Activated naive CD4-positive, alpha-beta T cell treated with anti-CD3 and anti-CD28 coated beads for 36 hours (primary cell): Measurements from ENCODE around the gene SAA1. TPM values are rescaled to one million over a fixed set of nuclear protein-coding genes. Genes with fewer than 3 reads are reported as not detected.
"Not testable (repeated sequence)": the region's sequence is repeated elsewhere in the genome, so short reads cannot be mapped to it uniquely, and the experiment has no call there.

Experiments
- CTCF ChIA-PET: fragments of 350-600 bp; sonication (Branson Sonifier 250); formaldehyde crosslinking; loops from one replicate; lab custom pipeline; 2021; ENCODE audit warnings: antibody characterized with exemption; lab: Charles Lee
- DNase-seq: peaks from one replicate; pipeline ENCODE4 v3.0.0-alpha.2; 2020
- H3K27ac Mint-ChIP-seq: one replicate; pipeline ENCODE4 v1.8.0; 2021; ENCODE audit warnings: mild to moderate bottlenecking, mixed read lengths
- H3K27me3 Mint-ChIP-seq: one replicate; pipeline ENCODE4 v1.8.0; 2021; ENCODE audit warnings: low read depth, mixed read lengths
- H3K36me3 Mint-ChIP-seq: one replicate; pipeline ENCODE4 v1.8.0; 2021; ENCODE audit warnings: low read depth, mixed read lengths
- H3K4me1 Mint-ChIP-seq: one replicate; pipeline ENCODE4 v1.8.0; 2021; ENCODE audit warnings: low read depth, mixed read lengths
- H3K4me3 Mint-ChIP-seq: one replicate; pipeline ENCODE4 v1.8.0; 2021; ENCODE audit warnings: mild to moderate bottlenecking, moderate library complexity, mixed read lengths
- H3K9me3 Mint-ChIP-seq: one replicate; pipeline ENCODE4 v1.8.0; 2021; ENCODE audit warnings: mixed read lengths
- intact Hi-C: fragments of 100-400 bp; cut with micrococcal nuclease; formaldehyde crosslinking; loops from one replicate; pipeline ENCODE4 v1.15.1; 2023
- total RNA-seq, 2 experiments: library from RNA; stranded (reverse); gene quantifications; one replicate each; pipeline ENCODE4 v1.2.3, GENCODE V29; 2021

Gene SAA1
- total RNA-seq, 2 experiments from 2014 or later = not detected

DNA sequence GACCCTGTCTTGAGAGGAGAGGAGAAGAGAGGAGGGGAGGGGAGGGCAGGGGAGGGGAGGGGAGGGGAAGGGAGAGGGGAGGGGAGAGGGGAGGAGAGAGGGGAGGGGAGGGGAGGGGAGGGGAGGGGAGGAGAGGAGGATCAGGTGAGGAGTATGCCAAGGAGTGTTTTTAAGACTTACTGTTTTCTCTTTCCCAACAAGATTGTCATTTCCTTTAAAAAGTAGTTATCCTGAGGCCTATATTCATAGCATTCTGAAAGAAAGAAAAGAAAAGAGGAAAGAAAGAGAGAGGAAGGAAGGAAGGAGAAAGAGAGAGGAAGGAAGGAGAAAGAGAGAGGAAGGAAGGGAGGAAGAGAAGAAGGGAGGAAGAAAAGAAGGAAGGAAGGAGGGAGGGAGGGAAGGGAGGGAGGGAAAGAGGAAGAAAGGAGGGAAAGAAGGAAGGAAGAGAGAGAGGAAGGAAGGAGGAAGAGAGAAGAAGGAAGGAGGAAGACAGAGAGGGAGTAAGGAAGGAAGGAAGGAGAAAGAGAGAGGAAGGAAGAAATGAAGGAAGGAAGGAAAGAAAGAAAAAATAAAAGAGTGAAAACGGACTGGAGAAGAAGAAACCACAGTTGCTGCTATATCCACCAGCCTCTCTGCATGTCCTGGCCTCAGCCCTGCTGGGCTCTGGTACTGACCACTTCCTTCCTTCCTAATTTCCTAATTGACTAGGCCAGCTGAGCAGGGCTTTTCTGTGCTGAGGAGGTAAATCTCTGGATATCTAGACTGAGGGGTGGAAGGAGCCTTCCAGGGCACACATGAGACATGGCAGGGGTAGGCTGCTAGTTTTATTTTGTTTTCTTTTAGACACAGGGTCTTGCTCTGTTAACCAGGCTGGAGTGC, 1.1 kb upstream of the SAA1 start:
- Mint-ChIP-seq H3K9me3 (no peaks in the 10 kb centered on the region), H3K27me3 (no peaks in the 10 kb centered on the region), H3K36me3 (no peaks in the 10 kb centered on the region), H3K4me1 (no peaks in the 10 kb centered on the region), H3K27ac (no peak overlapping the region), H3K4me3 (no peak overlapping the region)
- DNase-seq = no peak
- intact Hi-C loops = no loop called here
- CTCF ChIA-PET = interaction anchor here (0.6 kb wide), 1 partner anchor 21 kb away, joined by 3 read pairs; no protein-coding TSS in a partner anchor

DNA sequence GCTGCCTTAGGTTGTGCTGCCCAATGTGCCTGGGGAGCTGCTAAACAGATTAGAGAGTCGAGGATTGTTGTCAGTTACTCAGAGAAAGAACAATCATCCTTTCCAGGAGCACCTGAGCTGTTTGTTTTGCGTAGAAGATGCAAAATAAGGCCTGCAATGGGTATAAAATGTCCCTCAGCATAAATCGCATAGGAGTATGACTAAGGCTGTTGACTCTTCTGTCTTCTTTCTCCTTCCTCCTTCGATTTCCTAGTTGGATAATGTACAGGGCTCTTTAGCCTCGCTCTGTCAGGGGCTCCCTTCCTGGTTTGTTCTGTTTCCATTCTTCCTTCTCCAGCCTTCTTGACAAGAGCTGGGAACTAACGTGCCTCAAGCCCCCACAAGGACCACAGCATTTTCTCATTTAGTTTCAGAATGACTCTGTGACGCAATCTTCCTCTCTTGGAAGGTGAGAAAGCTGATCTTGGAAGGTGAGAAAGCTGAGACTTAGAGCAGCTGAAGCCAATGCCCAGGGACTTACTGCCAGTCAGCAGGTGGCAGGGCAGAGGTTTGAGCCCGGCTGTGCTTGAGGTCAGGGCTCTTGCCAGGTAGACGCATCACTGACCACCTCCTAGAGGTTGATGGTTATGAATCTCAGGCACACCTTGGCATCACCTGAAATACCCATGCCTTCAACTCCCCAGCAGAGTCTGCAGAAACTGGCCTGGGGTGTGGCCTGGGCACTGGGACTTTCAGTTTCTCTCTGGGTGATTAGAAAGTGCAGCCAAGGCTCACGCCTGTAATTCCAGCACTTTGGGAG, 1.5 kb downstream of the SAA1 start:
- intact Hi-C loops, H3K9me3 Mint-ChIP-seq, DNase-seq, CTCF ChIA-PET, H3K27ac Mint-ChIP-seq, H3K27me3 Mint-ChIP-seq, H3K36me3 Mint-ChIP-seq, H3K4me1 Mint-ChIP-seq, H3K4me3 Mint-ChIP-seq: not testable (repeated sequence)

- H3K9me3 Mint-ChIP-seq, H3K36me3 Mint-ChIP-seq, H3K27ac Mint-ChIP-seq, CTCF ChIA-PET, H3K4me1 Mint-ChIP-seq, intact Hi-C loops, H3K4me3 Mint-ChIP-seq, H3K27me3 Mint-ChIP-seq, DNase-seq: not testable (repeated sequence)
Observed at GRCh38 chr11:18269252-18269651, 3.2 kb downstream of the SAA1 start.

DNA sequence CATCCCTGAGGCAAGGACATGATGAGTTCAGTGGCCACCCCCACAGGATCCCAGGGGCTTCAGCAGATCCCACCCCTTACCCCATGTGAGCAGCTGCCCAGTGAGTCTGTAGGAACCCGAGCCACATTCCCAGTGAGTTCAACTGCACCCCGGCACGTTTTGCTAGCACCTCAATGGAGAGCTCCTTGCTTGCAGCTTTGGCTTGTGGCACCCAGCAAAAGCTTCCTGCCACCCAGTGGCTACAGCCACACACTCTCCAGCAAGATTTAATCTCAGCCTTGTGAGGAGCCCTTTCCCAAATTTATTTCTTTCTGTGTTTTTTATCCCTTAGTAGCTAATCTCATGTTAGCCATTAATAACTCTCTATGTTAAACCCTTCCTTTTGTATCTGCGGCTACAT, 4.0 kb downstream of the SAA1 start:
- intact Hi-C loops = no loop called here
- Mint-ChIP-seq H3K9me3 (no peaks in the 10 kb centered on the region), H3K27me3 (no peaks in the 10 kb centered on the region), H3K4me3 (no peak overlapping the region), H3K4me1 (no peaks in the 10 kb centered on the region), H3K36me3 (peaks cover under 1% of the 10 kb centered on the region), H3K27ac (no peak overlapping the region)
- DNase-seq = no peak
- CTCF ChIA-PET = no interaction called here

DNA sequence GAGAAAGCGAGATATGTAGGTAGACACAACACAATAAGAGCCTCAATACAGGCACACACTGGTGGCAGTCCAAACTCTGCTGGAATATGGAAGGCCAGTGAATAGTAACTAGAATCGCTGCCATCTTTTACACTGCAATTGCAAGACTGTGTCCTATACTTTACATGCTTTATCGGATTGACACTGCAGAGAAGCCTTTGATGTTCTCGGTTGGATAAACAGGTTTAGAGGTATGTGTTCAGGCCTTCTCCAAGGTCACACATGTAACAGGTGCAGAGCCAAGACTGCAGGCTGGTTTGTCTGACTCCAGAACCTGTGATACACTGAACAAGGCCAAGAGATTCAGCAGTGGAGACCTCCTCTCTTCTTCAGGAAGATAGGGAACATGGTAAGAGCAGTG, 5.1 kb downstream of the SAA1 start:
- DNase-seq = no peak
- no peak overlapping the region for H3K4me3 Mint-ChIP-seq
- peaks cover 2% of the 10 kb centered on the region for H3K9me3 Mint-ChIP-seq
- no peaks in the 10 kb centered on the region for H3K27me3 Mint-ChIP-seq
- CTCF ChIA-PET = no interaction called here
- no peak overlapping the region for H3K27ac Mint-ChIP-seq
- H3K4me1 Mint-ChIP-seq = no peaks in the 10 kb centered on the region
- intact Hi-C loops = no loop called here
- H3K36me3 Mint-ChIP-seq = peaks cover 7% of the 10 kb centered on the region

DNA sequence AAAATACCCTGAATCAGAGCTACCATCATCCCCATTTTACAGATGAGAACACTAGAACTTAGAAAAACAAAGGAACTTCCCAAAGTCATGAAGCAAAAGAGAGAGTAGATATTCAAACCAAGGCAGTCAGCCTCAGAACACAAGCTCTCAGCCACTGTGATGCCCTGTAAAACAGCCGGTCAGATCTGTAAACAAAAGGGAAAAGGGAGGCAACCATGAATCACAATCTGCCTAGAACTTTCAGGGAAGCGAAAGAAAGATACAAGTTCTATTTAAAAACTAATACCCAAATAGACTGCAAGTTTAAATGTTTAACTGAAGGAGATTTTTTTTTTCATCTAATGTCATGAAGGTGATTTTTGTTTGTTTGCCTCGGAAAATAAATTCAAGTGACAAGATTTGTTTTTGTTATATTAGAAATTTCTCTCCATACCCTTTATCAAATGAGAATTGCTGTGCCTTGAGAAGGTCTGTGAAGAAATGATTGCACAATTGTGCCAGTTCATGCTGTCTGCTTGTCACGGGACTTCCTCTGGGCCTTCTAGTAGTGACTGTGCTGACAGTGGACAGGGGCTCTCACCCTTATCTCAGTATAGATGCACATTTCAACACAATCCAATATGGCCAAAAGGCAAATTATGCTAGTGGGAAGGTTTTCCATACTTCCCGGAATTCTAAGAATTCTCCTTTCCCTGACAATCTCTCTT, 11.7 kb downstream of the SAA1 start:
- peaks cover 5% of the 10 kb centered on the region for H3K4me1 Mint-ChIP-seq
- peaks cover 2% of the 10 kb centered on the region for H3K9me3 Mint-ChIP-seq
- H3K27me3 Mint-ChIP-seq = no peaks in the 10 kb centered on the region
- H3K4me3 Mint-ChIP-seq = no peak overlapping the region
- H3K36me3 Mint-ChIP-seq = peaks cover 31% of the 10 kb centered on the region
- intact Hi-C loops = no loop called here
- DNase-seq = no peak
- CTCF ChIA-PET = interaction anchor here (1.6 kb wide), 1 partner anchor 34 kb away, joined by 8 read pairs; no protein-coding TSS in a partner anchor
- H3K27ac Mint-ChIP-seq = no peak overlapping the region

DNA sequence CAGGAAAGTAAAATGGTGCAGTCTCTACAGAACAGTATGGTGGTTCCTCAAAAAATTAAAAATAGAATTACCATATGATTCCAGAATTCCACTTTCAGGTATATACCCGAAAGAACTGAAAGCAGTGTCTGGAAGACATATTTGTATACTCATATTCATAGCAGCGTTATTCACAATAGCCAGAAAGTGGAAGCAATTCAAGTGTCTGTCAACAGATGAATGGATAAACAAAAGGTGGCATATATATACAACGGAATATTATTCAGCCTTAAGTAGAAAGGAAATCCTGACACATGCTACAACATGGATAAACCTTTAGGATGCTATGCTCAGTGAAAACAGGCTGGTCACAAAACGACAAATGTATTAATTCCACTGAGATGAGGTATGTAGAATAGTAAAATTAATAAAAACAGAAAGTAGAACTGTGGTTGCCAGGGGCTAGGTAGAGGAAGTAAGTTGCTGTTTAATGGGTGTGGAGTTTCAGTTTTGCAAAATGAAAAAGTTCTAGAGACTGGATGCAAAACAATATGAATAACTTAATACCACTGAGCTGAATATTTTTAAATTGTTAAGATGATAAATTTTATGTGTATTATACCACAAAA, 14.5 kb downstream of the SAA1 start:
- peaks cover 5% of the 10 kb centered on the region for H3K4me1 Mint-ChIP-seq
- DNase-seq = no peak
- no peak overlapping the region for H3K27ac Mint-ChIP-seq
- H3K4me3 Mint-ChIP-seq = no peak overlapping the region
- intact Hi-C loops = no loop called here
- peaks cover 32% of the 10 kb centered on the region for H3K36me3 Mint-ChIP-seq
- H3K9me3 Mint-ChIP-seq = no peaks in the 10 kb centered on the region
- no peaks in the 10 kb centered on the region for H3K27me3 Mint-ChIP-seq
- CTCF ChIA-PET = interaction anchor here (0.9 kb wide), 1 partner anchor 36 kb away, joined by 3 read pairs; no protein-coding TSS in a partner anchor

DNA sequence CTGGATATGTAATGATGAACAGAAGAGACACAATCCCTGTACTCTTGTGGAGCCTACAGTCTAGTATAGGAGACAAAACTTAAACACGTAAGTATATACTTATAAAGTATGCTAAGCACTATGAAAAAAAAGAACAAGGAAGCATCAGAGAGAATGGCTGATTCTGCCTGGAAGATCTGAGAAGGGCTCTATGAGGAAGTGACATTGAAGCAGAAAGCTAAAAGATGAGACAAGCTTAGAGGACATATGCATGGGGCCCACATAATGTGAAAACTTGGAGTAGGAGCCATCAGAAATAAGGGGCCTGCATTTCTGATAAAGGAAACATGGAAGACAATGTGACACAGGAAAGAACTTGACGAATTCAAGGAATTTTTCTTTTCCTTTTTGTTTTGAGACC, 16.6 kb downstream of the SAA1 start:
- CTCF ChIA-PET = no interaction called here
- no peak for DNase-seq
- Mint-ChIP-seq H3K4me1 (peaks cover 5% of the 10 kb centered on the region), H3K27me3 (no peaks in the 10 kb centered on the region), H3K4me3 (no peak overlapping the region), H3K36me3 (peaks cover 39% of the 10 kb centered on the region), H3K27ac (no peak overlapping the region), H3K9me3 (no peaks in the 10 kb centered on the region)
- intact Hi-C loops = no loop called here

- H3K27me3 Mint-ChIP-seq = no peaks in the 10 kb centered on the region
- H3K4me1 Mint-ChIP-seq = no peaks in the 10 kb centered on the region
- H3K27ac Mint-ChIP-seq = no peak overlapping the region
- no peaks in the 10 kb centered on the region for H3K9me3 Mint-ChIP-seq
- no peak overlapping the region for H3K4me3 Mint-ChIP-seq
- no peak for DNase-seq
- peaks cover 38% of the 10 kb centered on the region for H3K36me3 Mint-ChIP-seq
- intact Hi-C loops = no loop called here
- CTCF ChIA-PET = interaction anchor here (0.6 to 1.3 kb wide), 3 partner anchors 10 to 296 kb away, joined by 3 to 4 read pairs (median 3); no protein-coding TSS in a partner anchor
Observed at GRCh38 chr11:18285841-18286240, 19.8 kb downstream of the SAA1 start.

- CTCF ChIA-PET = interaction anchor here (0.7 to 0.8 kb wide), 2 partner anchors 11 to 174 kb away, joined by 3 to 4 read pairs; no protein-coding TSS in a partner anchor
- H3K4me1 Mint-ChIP-seq = no peaks in the 10 kb centered on the region
- intact Hi-C loops = no loop called here
- H3K27me3 Mint-ChIP-seq = no peaks in the 10 kb centered on the region
- no peak overlapping the region for H3K27ac Mint-ChIP-seq
- no peaks in the 10 kb centered on the region for H3K9me3 Mint-ChIP-seq
- no peak overlapping the region for H3K4me3 Mint-ChIP-seq
- no peak for DNase-seq
- H3K36me3 Mint-ChIP-seq = peaks cover 45% of the 10 kb centered on the region
Observed at GRCh38 chr11:18288911-18289310, 22.8 kb downstream of the SAA1 start.

DNA sequence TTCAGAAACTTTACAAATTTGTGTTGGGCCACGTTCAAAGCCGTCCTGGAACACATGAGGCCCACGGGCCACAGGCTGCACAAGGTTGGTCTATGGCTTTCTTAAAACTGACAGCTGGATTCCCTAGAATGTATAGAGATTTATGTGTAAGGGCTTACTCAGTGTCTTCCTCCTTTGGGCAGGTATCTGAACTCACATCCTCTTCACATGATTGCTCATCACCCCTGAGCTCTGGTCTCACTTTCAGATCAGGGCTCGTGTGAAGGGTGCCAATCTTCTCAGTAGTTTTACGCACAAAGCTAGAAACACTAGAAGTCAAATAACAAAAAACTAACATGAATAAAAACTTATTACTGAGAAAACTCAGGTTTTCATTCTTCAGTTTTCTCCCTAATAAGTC, 28.8 kb downstream of the SAA1 start:
- no peaks in the 10 kb centered on the region for H3K27me3 Mint-ChIP-seq
- H3K27ac Mint-ChIP-seq = no peak overlapping the region
- H3K9me3 Mint-ChIP-seq = no peaks in the 10 kb centered on the region
- peaks cover 60% of the 10 kb centered on the region for H3K36me3 Mint-ChIP-seq
- H3K4me3 Mint-ChIP-seq = no peak overlapping the region
- peaks cover 2% of the 10 kb centered on the region for H3K4me1 Mint-ChIP-seq
- intact Hi-C loops = loop anchor here (2.0 kb wide), 1 partner anchor 26 kb away; no protein-coding TSS in a partner anchor
- CTCF ChIA-PET = interaction anchor here (0.6 to 1.8 kb wide), 4 partner anchors 9 to 180 kb away, joined by 3 to 13 read pairs (median 4); no protein-coding TSS in a partner anchor
- DNase-seq = peak; percentile 10
